NT2/D1 (cell line): ENCODE measurements around the gene PARP14.

Experiments used
- SUZ12 ChIP-seq: IDR thresholded peaks from 2 replicates; pipeline ENCODE4 v1.6.1; 2011; ENCODE audit not compliant: insufficient read length, insufficient read depth; ENCODE audit errors: extremely low read depth
- YY1 ChIP-seq: IDR thresholded peaks from 2 replicates; pipeline ENCODE4 v1.6.1; 2011; ENCODE audit not compliant: insufficient read length, insufficient read depth

DNA sequence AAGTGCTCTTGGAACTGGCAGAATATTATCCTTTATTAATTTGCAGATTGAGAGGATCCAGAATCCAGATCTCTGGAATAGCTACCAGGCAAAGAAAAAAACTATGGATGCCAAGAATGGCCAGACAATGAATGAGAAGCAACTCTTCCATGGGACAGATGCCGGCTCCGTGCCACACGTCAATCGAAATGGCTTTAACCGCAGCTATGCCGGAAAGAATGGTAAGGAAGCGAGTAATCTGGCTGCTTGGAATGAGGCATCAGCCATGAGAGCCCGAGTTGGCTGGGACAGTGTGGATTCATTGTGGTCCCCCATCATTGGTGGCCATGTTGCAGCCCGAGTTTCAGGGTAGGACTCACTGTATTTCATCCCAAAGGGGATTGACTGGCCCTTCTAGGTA lies 47.1 kb downstream of the PARP14 start:
- TF ChIP-seq YY1 (no peak), SUZ12 (no peak)
